D721Med (cell line): Measurements from ENCODE around the gene P2RX2.

Experiments
- DNase-seq: peaks from one replicate; pipeline ENCODE4 v3.0.0; 2011; ENCODE audit warnings: low spot score; ENCODE audit not compliant: insufficient read length
- FAIRE-seq: peaks from 2 replicates; lab custom pipeline; 2011; peaks lifted over from hg19 to GRCh38; lab: Jason Lieb, UNC
- TF ChIP-seq, protein P1 (sequence below): IDR thresholded peaks from 2 replicates; pipeline ENCODE4 v1.5.1; 2012; ENCODE audit warnings: mild to moderate bottlenecking, control low read depth; ENCODE audit not compliant: insufficient read depth; ENCODE audit errors: missing control alignments

The P2RX2 gene

DNA sequence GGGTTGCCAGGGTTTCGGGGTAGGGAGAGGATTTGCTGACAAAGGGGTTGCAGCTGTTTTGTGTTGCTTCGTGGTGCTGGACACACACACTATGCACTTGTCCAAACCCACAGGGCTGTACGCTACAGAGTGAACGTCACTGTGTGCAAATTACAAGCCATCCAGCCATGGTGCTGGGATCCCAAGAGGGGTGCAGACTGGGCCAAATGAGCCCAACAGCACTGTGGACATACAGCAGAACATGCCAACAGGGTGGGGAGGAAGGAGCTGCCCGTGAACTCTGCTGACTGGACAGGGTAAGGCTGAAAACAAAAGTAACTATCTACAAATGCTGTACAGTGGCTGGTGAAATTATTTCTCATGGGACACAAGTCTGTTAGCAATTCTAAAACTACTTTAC lies 43.4 kb downstream of the P2RX2 start:
- TF ChIP-seq, protein P1, sequence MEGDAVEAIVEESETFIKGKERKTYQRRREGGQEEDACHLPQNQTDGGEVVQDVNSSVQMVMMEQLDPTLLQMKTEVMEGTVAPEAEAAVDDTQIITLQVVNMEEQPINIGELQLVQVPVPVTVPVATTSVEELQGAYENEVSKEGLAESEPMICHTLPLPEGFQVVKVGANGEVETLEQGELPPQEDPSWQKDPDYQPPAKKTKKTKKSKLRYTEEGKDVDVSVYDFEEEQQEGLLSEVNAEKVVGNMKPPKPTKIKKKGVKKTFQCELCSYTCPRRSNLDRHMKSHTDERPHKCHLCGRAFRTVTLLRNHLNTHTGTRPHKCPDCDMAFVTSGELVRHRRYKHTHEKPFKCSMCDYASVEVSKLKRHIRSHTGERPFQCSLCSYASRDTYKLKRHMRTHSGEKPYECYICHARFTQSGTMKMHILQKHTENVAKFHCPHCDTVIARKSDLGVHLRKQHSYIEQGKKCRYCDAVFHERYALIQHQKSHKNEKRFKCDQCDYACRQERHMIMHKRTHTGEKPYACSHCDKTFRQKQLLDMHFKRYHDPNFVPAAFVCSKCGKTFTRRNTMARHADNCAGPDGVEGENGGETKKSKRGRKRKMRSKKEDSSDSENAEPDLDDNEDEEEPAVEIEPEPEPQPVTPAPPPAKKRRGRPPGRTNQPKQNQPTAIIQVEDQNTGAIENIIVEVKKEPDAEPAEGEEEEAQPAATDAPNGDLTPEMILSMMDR, result no peak
- DNase-seq (no peak), FAIRE-seq (no peak)

DNA sequence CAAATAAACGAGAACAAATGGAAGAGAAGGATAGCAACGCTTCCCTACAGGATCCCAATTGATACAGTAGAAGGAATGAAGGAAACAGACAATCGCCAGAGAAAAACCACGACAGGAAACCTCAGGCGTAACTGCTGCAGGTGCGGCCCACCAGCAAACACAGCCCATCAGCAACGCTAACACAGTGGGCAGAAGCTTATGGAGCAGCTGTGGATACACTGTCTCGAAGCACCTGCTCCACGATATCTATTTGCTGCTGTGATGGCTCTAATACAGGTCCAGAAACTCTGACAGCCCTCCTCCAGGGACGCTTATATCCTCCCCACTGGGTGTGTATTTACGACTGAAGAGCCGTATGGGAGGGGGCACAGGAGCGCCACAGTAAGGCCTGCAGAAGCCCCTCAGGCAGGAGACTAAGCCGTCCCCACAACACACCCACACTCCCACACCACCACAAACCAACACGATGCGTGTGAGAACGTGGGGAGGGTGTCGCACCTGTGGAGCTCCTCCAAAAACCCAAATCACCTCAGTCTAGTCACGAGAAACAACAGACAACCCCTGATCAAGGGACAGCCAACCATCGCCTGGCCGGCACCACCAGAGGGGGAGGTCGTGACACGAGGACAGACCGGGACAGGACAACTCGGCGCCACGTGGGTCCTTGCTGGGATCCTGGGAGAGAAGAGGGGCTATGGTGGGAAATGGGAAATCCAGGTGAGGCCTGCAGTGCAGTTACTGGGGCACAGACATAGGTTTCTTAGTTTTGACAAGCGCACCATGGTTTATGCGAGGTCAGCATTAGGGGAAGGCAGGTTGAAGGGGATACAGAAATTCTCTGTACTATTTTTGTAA lies 44.6 kb downstream of the P2RX2 start:
- TF ChIP-seq, protein P1, result no peak
- FAIRE-seq (no peak), DNase-seq (no peak)

DNA sequence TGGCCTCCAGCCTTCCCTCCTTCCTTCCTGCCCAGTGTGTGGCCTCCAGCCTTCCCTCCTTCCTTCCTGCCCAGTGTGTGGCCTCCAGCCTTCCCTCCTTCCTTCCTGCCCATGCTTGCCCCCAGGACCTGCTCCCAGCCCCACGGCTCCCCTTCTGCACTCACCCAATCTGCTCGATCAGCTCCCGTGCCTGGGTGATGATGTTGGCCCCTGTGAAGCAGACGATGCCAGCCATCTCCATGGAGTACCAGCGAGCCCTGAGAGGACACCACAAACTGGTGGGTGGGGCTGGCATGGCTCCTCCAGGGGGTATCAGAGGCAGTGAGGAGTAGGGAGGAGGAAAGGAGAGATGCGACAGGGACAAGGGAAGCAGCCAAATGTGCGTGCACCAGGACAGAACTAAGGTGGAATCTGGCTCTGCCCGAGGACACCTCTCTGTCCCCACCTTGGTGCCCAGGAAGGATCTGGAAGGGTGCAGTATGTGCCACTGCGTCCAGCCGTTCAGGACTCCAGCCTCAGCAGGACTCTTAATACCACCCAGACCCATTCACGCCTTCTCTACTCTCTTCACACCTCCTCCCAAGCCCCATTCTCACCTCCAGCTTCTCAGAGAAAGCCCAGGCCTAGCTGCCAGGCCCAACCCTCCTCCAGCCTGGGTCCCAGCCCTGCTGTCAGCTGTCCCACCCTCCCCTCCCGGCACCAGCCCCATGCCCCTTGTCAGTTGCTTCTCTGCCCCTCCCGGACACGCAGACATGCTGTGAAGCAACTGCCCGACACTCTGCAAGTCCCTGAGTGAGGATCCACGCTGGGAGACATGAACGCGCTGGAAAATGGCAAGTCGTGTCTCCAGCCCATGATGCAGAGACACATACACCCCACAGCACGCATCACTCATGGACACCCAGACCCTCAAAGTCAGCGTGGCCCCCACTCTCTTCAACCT lies 45.9 kb downstream of the P2RX2 start:
- FAIRE-seq, result no peak
- TF ChIP-seq, protein P1, result no peak
- DNase-seq, result no peak

DNA sequence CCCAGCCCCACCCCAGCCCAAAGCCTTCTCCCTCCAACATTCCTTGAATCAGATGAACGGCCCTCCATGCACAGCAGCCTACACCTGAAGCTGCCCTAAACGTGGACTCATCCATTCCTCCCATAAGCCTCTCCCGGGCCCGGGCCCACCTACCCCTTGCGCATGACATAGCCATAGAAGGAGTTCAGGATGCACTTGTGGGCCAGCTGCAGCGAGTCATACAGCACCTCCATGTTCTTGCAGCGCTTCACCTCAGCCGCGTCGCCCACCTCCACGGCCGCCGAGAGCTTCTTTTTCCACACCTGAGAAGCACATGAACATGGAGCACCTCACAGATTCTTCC lies 46.5 kb downstream of the P2RX2 start:
- FAIRE-seq, result no peak
- no peak for DNase-seq
- TF ChIP-seq, protein P1, result no peak

DNA sequence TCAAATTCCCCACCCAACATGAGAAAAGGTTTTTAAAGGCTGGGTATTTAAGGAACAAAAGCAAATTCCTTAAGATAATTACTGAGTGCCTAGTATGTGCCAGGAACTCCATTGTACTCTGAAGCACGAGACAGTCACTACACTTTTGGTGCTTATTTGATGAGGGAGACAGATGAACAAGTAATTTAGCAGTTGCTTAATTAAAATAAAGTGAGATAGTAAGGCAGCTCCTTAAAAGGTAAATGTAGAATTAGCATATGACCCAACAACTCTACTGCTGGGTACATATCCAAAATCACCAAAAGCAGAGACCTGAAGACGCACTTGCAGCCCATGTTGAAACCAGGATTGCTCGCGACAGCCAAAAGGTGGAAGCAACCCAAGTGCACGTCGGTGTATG lies 47.2 kb downstream of the P2RX2 start:
- FAIRE-seq, result no peak
- no peak for DNase-seq
- TF ChIP-seq, protein P1, result no peak

DNA sequence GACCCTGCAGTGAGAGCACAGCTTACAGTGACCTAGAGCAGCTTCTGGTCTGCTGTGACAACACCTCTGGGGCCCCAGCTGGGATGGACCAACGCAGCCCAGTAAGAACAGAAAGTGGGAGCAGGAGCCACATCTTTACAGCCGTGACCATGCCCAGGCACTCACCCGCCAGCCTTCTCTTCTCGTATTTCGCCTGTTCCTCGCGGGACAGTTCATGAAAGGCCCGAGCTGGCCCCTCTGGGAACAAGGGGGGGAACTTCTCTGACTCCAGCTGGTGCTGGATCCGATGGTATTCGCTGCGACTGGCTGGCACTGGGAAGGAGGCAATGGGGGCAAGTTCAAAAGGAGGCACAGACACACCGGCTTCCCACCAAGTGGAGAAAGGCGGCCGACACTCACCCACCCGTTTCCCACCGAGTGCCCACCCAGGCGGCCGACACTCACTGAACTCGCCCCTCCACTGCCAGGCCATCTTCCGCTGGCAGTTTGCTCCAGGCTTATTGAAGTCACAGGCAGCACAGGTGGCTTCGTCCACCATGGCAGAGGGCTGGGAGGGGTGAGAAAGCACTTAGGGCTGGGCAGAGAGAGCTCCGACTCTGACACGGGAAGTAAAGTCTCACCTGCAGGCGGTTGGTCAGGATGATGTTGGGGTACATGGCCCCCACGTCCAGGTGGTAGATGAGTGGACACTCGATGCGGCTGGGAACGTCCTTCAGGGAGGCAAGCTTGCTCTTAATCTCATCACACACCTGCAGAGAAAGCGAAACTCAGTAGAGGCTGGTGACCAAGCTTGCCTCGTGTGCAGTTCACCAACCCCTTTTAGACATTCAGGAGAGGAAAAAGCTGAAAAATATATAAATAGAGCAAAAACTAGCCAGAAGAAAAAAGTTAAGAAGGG lies 49.9 kb downstream of the P2RX2 start:
- no peak for FAIRE-seq

More for the DNA sequence above, 49.9 kb downstream of the P2RX2 start:
- TF ChIP-seq, protein P1, result no peak
- no peak for DNase-seq
